B cell (primary cell): ENCODE measurements around the gene APP.

Experiments used
- CTCF ChIP-seq: fragments of 200-600 bp; IDR thresholded peaks from one replicate; pipeline ENCODE4 v1.8.0; 2022; ENCODE audit warnings: antibody characterized with exemption, mild to moderate bottlenecking
- EZH2 ChIP-seq: IDR thresholded peaks from 2 replicates; pipeline ENCODE4 v1.6.1; 2012; ENCODE audit warnings: borderline replicate concordance, low read depth, mild to moderate bottlenecking, moderate library complexity, low read length; ENCODE audit not compliant: insufficient read depth, poor library complexity, severe bottlenecking

- TF ChIP-seq CTCF (no peak), EZH2 (no peak)
Observed at GRCh38 chr21:26169611-26170470, 729 bp downstream of the APP start.
